ENCODE measurements around the gene MALAT1. TPM values are rescaled to one million over a fixed set of nuclear protein-coding genes. Genes with fewer than 3 reads are reported as not detected.

The MALAT1 gene
- total and polyA plus RNA-seq, 2 of the 13 experiments (the other 11 are each of a cell fraction or from before 2014, with no cell fraction given), result 143 to 1,237 TPM

- TF ChIP-seq, protein P1, sequence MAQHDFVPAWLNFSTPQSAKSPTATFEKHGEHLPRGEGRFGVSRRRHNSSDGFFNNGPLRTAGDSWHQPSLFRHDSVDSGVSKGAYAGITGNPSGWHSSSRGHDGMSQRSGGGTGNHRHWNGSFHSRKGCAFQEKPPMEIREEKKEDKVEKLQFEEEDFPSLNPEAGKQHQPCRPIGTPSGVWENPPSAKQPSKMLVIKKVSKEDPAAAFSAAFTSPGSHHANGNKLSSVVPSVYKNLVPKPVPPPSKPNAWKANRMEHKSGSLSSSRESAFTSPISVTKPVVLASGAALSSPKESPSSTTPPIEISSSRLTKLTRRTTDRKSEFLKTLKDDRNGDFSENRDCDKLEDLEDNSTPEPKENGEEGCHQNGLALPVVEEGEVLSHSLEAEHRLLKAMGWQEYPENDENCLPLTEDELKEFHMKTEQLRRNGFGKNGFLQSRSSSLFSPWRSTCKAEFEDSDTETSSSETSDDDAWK (CRISPR knock-in tag; IDR thresholded peaks at IDR 0.05), result no peak
- 0 out of 2 replicates have a peak, but pooled peaks have one; percentile 22 for TF ChIP-seq CBX5 (CRISPR knock-in tag; IDR thresholded peaks at IDR 0.05; ENCODE audit: borderline replicate concordance)
- TF ChIP-seq KLF12 (CRISPR knock-in tag; IDR thresholded peaks at IDR 0.05; ENCODE audit: borderline replicate concordance), result no peak
- no peak for TF ChIP-seq MTF2 (CRISPR knock-in tag; IDR thresholded peaks at IDR 0.05; ENCODE audit: borderline replicate concordance)
- no peak for TF ChIP-seq SATB2 (CRISPR knock-in tag; IDR thresholded peaks at IDR 0.05)
- TF ChIP-seq ZNF616 (CRISPR knock-in tag; IDR thresholded peaks at IDR 0.05; ENCODE audit: low read depth), result no peak
- TF ChIP-seq ZNF30 (CRISPR knock-in tag; IDR thresholded peaks at IDR 0.05), result no peak
- TF ChIP-seq NKX3-1 (CRISPR knock-in tag; IDR thresholded peaks at IDR 0.05), result no peak
- TF ChIP-seq, protein P2, sequence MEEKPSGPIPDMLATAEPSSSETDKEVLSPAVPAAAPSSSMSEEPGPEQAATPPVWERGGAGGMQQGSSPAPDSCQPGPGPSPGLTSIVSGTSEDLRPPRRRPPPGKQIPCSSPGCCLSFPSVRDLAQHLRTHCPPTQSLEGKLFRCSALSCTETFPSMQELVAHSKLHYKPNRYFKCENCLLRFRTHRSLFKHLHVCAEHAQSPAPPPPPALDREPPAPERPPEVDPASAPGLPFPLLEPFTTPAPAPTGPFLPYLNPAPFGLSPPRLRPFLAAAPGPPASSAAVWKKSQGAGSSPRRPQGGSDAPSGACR (CRISPR knock-in tag; IDR thresholded peaks at IDR 0.05), result no peak
- TF ChIP-seq ZSCAN9 (CRISPR knock-in tag; IDR thresholded peaks at IDR 0.05; ENCODE audit: borderline replicate concordance), result no peak
- TF ChIP-seq ZKSCAN8 (CRISPR knock-in tag; IDR thresholded peaks at IDR 0.05; ENCODE audit: borderline replicate concordance), result no peak
- no peak for TF ChIP-seq AHR (CRISPR knock-in tag; IDR thresholded peaks at IDR 0.05)
- no peak for TF ChIP-seq ZNF83 (CRISPR knock-in tag; IDR thresholded peaks at IDR 0.05; ENCODE audit: borderline replicate concordance)
- peak; percentile 13; the same call in 1 of the 2 replicates for TF ChIP-seq SOX5 (CRISPR knock-in tag; IDR thresholded peaks at IDR 0.05; ENCODE audit: borderline replicate concordance)
- TF ChIP-seq PHF5A (CRISPR knock-in tag; IDR thresholded peaks at IDR 0.05; ENCODE audit: low read depth, unreplicated experiment), result no peak
- TF ChIP-seq ZNF841 (CRISPR knock-in tag; IDR thresholded peaks at IDR 0.05; ENCODE audit: borderline replicate concordance), result no peak
- TF ChIP-seq HOXD1 (CRISPR knock-in tag; IDR thresholded peaks at IDR 0.05), result no peak
- no peak for TF ChIP-seq ZNF747 (CRISPR knock-in tag; IDR thresholded peaks at IDR 0.05; ENCODE audit: borderline replicate concordance)
- TF ChIP-seq KAT2B (IDR thresholded peaks at IDR 0.05; ENCODE audit: borderline replicate concordance, low read depth, low read length), result no peak
- no peak for TF ChIP-seq ZNF724P (CRISPR knock-in tag; IDR thresholded peaks at IDR 0.05; ENCODE audit: borderline replicate concordance)
- TF ChIP-seq NR2F1 (CRISPR knock-in tag; IDR thresholded peaks at IDR 0.05), result no peak
- TF ChIP-seq PLRG1 (conservative IDR thresholded peaks at IDR 0.05), result no peak
- TF ChIP-seq PRMT3 (CRISPR knock-in tag; IDR thresholded peaks at IDR 0.05; ENCODE audit: borderline replicate concordance, low read depth), result no peak
- no peak for TF ChIP-seq ZNF883 (CRISPR knock-in tag; IDR thresholded peaks at IDR 0.05; ENCODE audit: not compliant biosample characterization)
- TF ChIP-seq SP4 (CRISPR knock-in tag; IDR thresholded peaks at IDR 0.05), result no peak
- TF ChIP-seq XBP1 (CRISPR knock-in tag; IDR thresholded peaks at IDR 0.05), result no peak
- TF ChIP-seq ZNF510 (CRISPR knock-in tag; IDR thresholded peaks at IDR 0.05; ENCODE audit: low read depth), result no peak
- TF ChIP-seq RBAK (CRISPR knock-in tag; IDR thresholded peaks at IDR 0.05), result no peak
- TF ChIP-seq XRCC5 (optimal IDR thresholded peaks at IDR 0.05; ENCODE audit: low read length), result peak; percentile 75
- no peak for TF ChIP-seq ZSCAN29 (CRISPR knock-in tag; conservative IDR thresholded peaks at IDR 0.05)
- TF ChIP-seq NCOA2 (CRISPR knock-in tag; IDR thresholded peaks at IDR 0.05), result peak; percentile 45; the same call in 1 of the 2 replicates
- no peak for TF ChIP-seq SYNCRIP (IDR thresholded peaks at IDR 0.05; ENCODE audit: insufficient read depth, low read depth, low read length)
Observed at GRCh38 chr11:65468874-65469333, 29.9 kb upstream of the MALAT1 start (continued).

Data from HepG2 (cell line).